GM12878 (cell line): ENCODE data around the gene PRKCE. TPM values are rescaled to one million over a fixed set of nuclear protein-coding genes. Genes with fewer than 3 reads are reported as not detected.

ENCODE experiments used
- ATAC-seq: fragments of 200-7000 bp; cut with Tn5 transposase; 3 replicates; pipeline ENCODE4 v1.9.1; 2020; ENCODE audit warnings: mild to moderate bottlenecking, moderate library complexity
- BruUV-seq: library from RNA; stranded (reverse); fragments of 400-500 nt; replicated peaks from 2 replicates; lab custom pipeline; 2021; lab: Mats Ljungman, UMichigan
- CTCF ChIA-PET: fragments of 300-600 bp; sonication (Branson Sonifier 250); formaldehyde crosslinking; extraction: SDS; loops from one replicate; lab custom pipeline; 2021; ENCODE audit warnings: inconsistent platforms; lab: Yijun Ruan, JAX
- POLR2A ChIA-PET: fragments of 350-600 bp; formaldehyde crosslinking; extraction: SDS; loops from one replicate; lab custom pipeline; 2021; ENCODE audit warnings: inconsistent platforms; lab: Charles Lee
- RAD21 ChIA-PET: fragments of 300-600 bp; sonication (Branson Sonifier 250); formaldehyde crosslinking; loops from one replicate; lab custom pipeline; 2023; ENCODE audit warnings: antibody characterized with exemption; ENCODE audit not compliant: unreplicated experiment; lab: Charles Lee
- SMC1A ChIA-PET: fragments of 300-600 bp; sonication (Branson Sonifier 250); formaldehyde crosslinking; loops from one replicate; lab custom pipeline; 2023; ENCODE audit not compliant: unreplicated experiment, uncharacterized antibody; lab: Charles Lee
- DNase-seq: peaks from one replicate; pipeline ENCODE4 v3.0.0-alpha.2; 2011; ENCODE audit warnings: low read depth, low spot score
- FAIRE-seq: peaks from 3 replicates; lab custom pipeline; 2011; peaks lifted over from hg19 to GRCh38; lab: Jason Lieb, UNC
- H2AFZ ChIP-seq: 2 replicates; pipeline ENCODE4 v1.6.0; 2011; ENCODE audit warnings: low read depth, low read length, control low read depth; ENCODE audit not compliant: control insufficient read depth
- H3K27ac ChIP-seq: 2 replicates; pipeline ENCODE4 v1.5.1; 2011; ENCODE audit warnings: control low read depth; ENCODE audit not compliant: control insufficient read depth, insufficient read depth
- H3K27me3 ChIP-seq, 2 experiments: replicated peaks in 1 of 2; 2 replicates each; pipeline versions ENCODE4 v1.6.0 to v1.6.1; 2011; ENCODE audit warnings: low read length in 1 of 2; ENCODE audit not compliant: control insufficient read depth in 2 of 2, insufficient read depth in 2 of 2
- H3K36me3 ChIP-seq, 2 experiments: 2 replicates each; pipeline ENCODE4 v1.5.1; 2011; ENCODE audit warnings: low read length in 1 of 2; ENCODE audit not compliant: control insufficient read depth in 2 of 2, insufficient read depth in 2 of 2
- H3K4me1 ChIP-seq: 2 replicates; pipeline ENCODE4 v1.6.1; 2011; ENCODE audit warnings: mild to moderate bottlenecking, low read length, moderate library complexity, mixed read lengths; ENCODE audit not compliant: control insufficient read depth, insufficient read depth
- H3K4me2 ChIP-seq: 2 replicates; pipeline ENCODE4 v1.6.0; 2011; ENCODE audit warnings: control low read depth; ENCODE audit not compliant: control insufficient read depth, insufficient read depth
- H3K4me3 ChIP-seq: fragments of 200-600 bp; sonication (generic); 2 replicates; pipeline ENCODE4 v1.5.1; 2016
- H3K79me2 ChIP-seq: 2 replicates; pipeline ENCODE4 v1.6.0; 2011; ENCODE audit warnings: low read length; ENCODE audit not compliant: control insufficient read depth, insufficient read depth
- H3K9ac ChIP-seq: 2 replicates; pipeline ENCODE4 v1.8.0; 2011; ENCODE audit warnings: low read length, control low read depth, mixed read lengths; ENCODE audit not compliant: control insufficient read depth, insufficient read depth
- H3K9me3 ChIP-seq: replicated peaks from 3 replicates; pipeline ENCODE4 v1.5.1; 2011; ENCODE audit warnings: mild to moderate bottlenecking, low read length; ENCODE audit not compliant: control insufficient read depth, insufficient read depth
- H4K20me1 ChIP-seq: 2 replicates; pipeline ENCODE4 v1.6.0; 2011; ENCODE audit not compliant: control insufficient read depth, insufficient read depth
- CREM ChIP-seq: IDR thresholded peaks from 2 replicates; pipeline ENCODE4 v1.6.1; 2014; ENCODE audit warnings: antibody characterized with exemption, low read depth
- DPF2 ChIP-seq: fragments of 450-650 bp; IDR thresholded peaks from 2 replicates; pipeline ENCODE4 v1.6.1; 2017; ENCODE audit warnings: mild to moderate bottlenecking
- SMC3 ChIP-seq: IDR thresholded peaks from 2 replicates; pipeline ENCODE4 v1.6.1; 2011; ENCODE audit warnings: low read length, improper control_type of control experiment, borderline replicate concordance
- ZNF592 ChIP-seq: fragments of 450-650 bp; IDR thresholded peaks from 2 replicates; pipeline ENCODE4 v1.6.1; 2017; ENCODE audit warnings: mild to moderate bottlenecking, moderate library complexity
- ZSCAN29 ChIP-seq: fragments of 450-650 bp; IDR thresholded peaks from 2 replicates; pipeline ENCODE4 v1.6.1; 2017; ENCODE audit warnings: mild to moderate bottlenecking, moderate library complexity
- WGBS: methylation state at CpG from one replicate; pipeline ENCODE4 v1.1.6; 2016; ENCODE audit warnings: low lambda C conversion rate; ENCODE audit not compliant: insufficient replicate concordance, insufficient coverage; ENCODE audit errors: missing lambda C conversion rate; 5-methylcytosine and 5-hydroxymethylcytosine counted together
- in situ Hi-C: fragments of 300-500 bp; cut with MboI; formaldehyde crosslinking; loops from 9 replicates; pipeline ENCODE4 v1.14.3; 2018; ENCODE audit warnings: mixed read lengths
- intact Hi-C: fragments of 100-400 bp; cut with micrococcal nuclease; formaldehyde crosslinking; loops from one replicate; pipeline ENCODE4 v1.14.2; 2022; ENCODE audit not compliant: unreplicated experiment
- polyA plus RNA-seq, 11 experiments: library from polyadenylated mRNA; depleted of rRNA in 4 of 11; unstranded in 6 of 11; stranded (reverse) in 5 of 11; fragments of >200 nt; fragmentation: Nextera tagmentation in 4 of 11; fragmentation: Illumina TruSeq in 1 of 11; extraction: Ambion mirVana in 4 of 11; extraction: Trizol in 1 of 11; gene quantifications; 1 replicate in 1 of 11; 2 replicates in 10 of 11; pipeline versions ENCODE4 v1.2.1 to v1.2.3, GENCODE V29; 2011 to 2016; ENCODE audit warnings: inconsistent platforms in 2 of 11, missing spikeins in 2 of 11, low read depth in 1 of 11
- total RNA-seq, 4 experiments: library from RNA; depleted of rRNA in 3 of 4; stranded (reverse); fragments of >200 nt in 3 of 4; fragmentation: Illumina TruSeq in 1 of 4; extraction: Trizol in 1 of 4; gene quantifications; 2 replicates each; pipeline versions ENCODE4 v1.2.1 to v1.2.3, GENCODE V29; 2013 to 2021

PRKCE gene
- total and polyA plus RNA-seq, 10 of the 15 experiments (the other 5 are each of a cell fraction or from before 2014, with no cell fraction given) = 2.6 to 28.2 (median 11.3) TPM

- ChIA-PET SMC1A (interaction anchor here (0.6 to 1.7 kb wide), 5 partner anchors 9 to 292 kb away, joined by 3 to 4 read pairs (median 3); no protein-coding TSS in a partner anchor), CTCF (no interaction called here), POLR2A (interaction anchor here (0.6 to 0.7 kb wide), 2 partner anchors 110 to 1109 kb away, joined by 3 read pairs; no protein-coding TSS in a partner anchor), RAD21 (no interaction called here)
- H2AFZ ChIP-seq = no peak overlapping the region
- DNase-seq (no peak), FAIRE-seq (no peak), ATAC-seq (no peak)
- no peak for TF ChIP-seq SMC3
- no peak for TF ChIP-seq DPF2
- TF ChIP-seq ZNF592 = no peak
- TF ChIP-seq CREM = no peak
- no peak for TF ChIP-seq ZSCAN29
- H3K4me3 ChIP-seq = no peak overlapping the region
- no peaks in the 10 kb centered on the region for H3K36me3 ChIP-seq
- no peak overlapping the region for H3K9ac ChIP-seq
- no peaks in the 10 kb centered on the region for H3K9me3 ChIP-seq
- no peaks in the 10 kb centered on the region for H3K4me1 ChIP-seq
- no TSS peak for BruUV-seq
- no peak overlapping the region for H3K4me2 ChIP-seq
- intact Hi-C loops (no loop called here), in situ Hi-C loops (no loop called here)
- H3K27ac ChIP-seq = no peak overlapping the region
- H3K79me2 ChIP-seq = no peaks in the 10 kb centered on the region
- H4K20me1 ChIP-seq = peaks cover 3% of the 10 kb centered on the region; the same call in 1 of the 2 replicates
- WGBS = 53% methylated on average over 13 of the region's 13 CpGs
- H3K27me3 ChIP-seq = no peaks in the 10 kb centered on the region
These were observed 161.8 kb downstream of the PRKCE start for GRCh38 chr2:45813003-45813941.
